ENCODE results near the gene NMUR1. TPM values are rescaled to one million over a fixed set of nuclear protein-coding genes. Genes with fewer than 3 reads are reported as not detected.

The NMUR1 gene
- total RNA-seq, 2 experiments from 2014 or later: 0.11 to 0.14 TPM

GRCh38 chr2:231488331-231488730, 41.9 kb downstream of the NMUR1 start:
- Histone ChIP-seq H3K27me3 (ENCODE audit: control insufficient read depth in 1 of 2, insufficient read depth in 2 of 2, low read length in 2 of 2) (no peaks in the 10 kb centered on the region), H3K4me3 (ENCODE audit: low read length) (no peak overlapping the region), H3K36me3 (ENCODE audit: insufficient read depth, low read length) (no peaks in the 10 kb centered on the region), H3K4me1 (ENCODE audit: insufficient read depth, low read length) (peaks cover 10% of the 10 kb centered on the region), H3K27ac (ENCODE audit: low read depth in 1 of 2, low read length in 2 of 2) (no peak overlapping the region), H3K9me3 (ENCODE audit: control insufficient read depth in 1 of 2, insufficient read depth in 1 of 2, low read length in 2 of 2) (no peaks in the 10 kb centered on the region)
- Mint-ChIP-seq H3K9me3 (no peaks in the 10 kb centered on the region), H3K27me3 (no peaks in the 10 kb centered on the region), H3K4me1 (ENCODE audit: low read depth) (peaks cover 6% of the 10 kb centered on the region), H3K4me3 (no peak overlapping the region), H3K27ac (no peak overlapping the region), H3K36me3 (ENCODE audit: low read depth) (no peaks in the 10 kb centered on the region)
- ATAC-seq (ENCODE audit: poor library complexity): no peak
- intact Hi-C loops (cut with DNase I, micrococcal nuclease): no loop called here
- no peak for DNase-seq
- CTCF ChIA-PET: no interaction called here
- no peak for TF ChIP-seq CTCF (IDR thresholded peaks at IDR 0.05)
- POLR2A ChIA-PET: no interaction called here

GRCh38 chr2:231486851-231487596, 43.2 kb downstream of the NMUR1 start:
- ATAC-seq (ENCODE audit: poor library complexity) (no peak), DNase-seq (no peak)
- Mint-ChIP-seq H3K27me3 (no peaks in the 10 kb centered on the region), H3K9me3 (no peaks in the 10 kb centered on the region), H3K4me3 (no peak overlapping the region), H3K4me1 (ENCODE audit: low read depth) (peaks cover 11% of the 10 kb centered on the region), H3K36me3 (ENCODE audit: low read depth) (no peaks in the 10 kb centered on the region), H3K27ac (no peak overlapping the region)
- TF ChIP-seq CTCF (IDR thresholded peaks at IDR 0.05): no peak
- Histone ChIP-seq H3K27me3 (ENCODE audit: control insufficient read depth in 1 of 2, insufficient read depth in 2 of 2, low read length in 2 of 2) (no peaks in the 10 kb centered on the region), H3K27ac (ENCODE audit: low read depth in 1 of 2, low read length in 2 of 2) (no peak overlapping the region), H3K4me1 (ENCODE audit: insufficient read depth, low read length) (peaks cover 21% of the 10 kb centered on the region), H3K36me3 (ENCODE audit: insufficient read depth, low read length) (no peaks in the 10 kb centered on the region), H3K4me3 (ENCODE audit: low read length) (no peak overlapping the region), H3K9me3 (ENCODE audit: control insufficient read depth in 1 of 2, insufficient read depth in 1 of 2, low read length in 2 of 2) (no peaks in the 10 kb centered on the region)
- ChIA-PET CTCF (no interaction called here), POLR2A (interaction anchor here (1.6 kb wide), 1 partner anchor 23 kb away, joined by 4 read pairs; the partner anchor contains the start of gene NCL)
- intact Hi-C loops (cut with DNase I, micrococcal nuclease): no loop called here

GRCh38 chr2:231483398-231484329, 46.6 kb downstream of the NMUR1 start:
- TF ChIP-seq CTCF (IDR thresholded peaks at IDR 0.05): no peak
- Histone ChIP-seq H3K4me1 (ENCODE audit: insufficient read depth, low read length) (peaks cover 21% of the 10 kb centered on the region), H3K27ac (ENCODE audit: low read depth in 1 of 2, low read length in 2 of 2) (peak overlapping the region; percentile 70 to 88), H3K4me3 (ENCODE audit: low read length) (peak overlapping the region; percentile 78), H3K27me3 (ENCODE audit: control insufficient read depth in 1 of 2, insufficient read depth in 2 of 2, low read length in 2 of 2) (no peaks in the 10 kb centered on the region), H3K36me3 (ENCODE audit: insufficient read depth, low read length) (no peaks in the 10 kb centered on the region), H3K9me3 (ENCODE audit: control insufficient read depth in 1 of 2, insufficient read depth in 1 of 2, low read length in 2 of 2) (no peaks in the 10 kb centered on the region)
- H3K36me3 Mint-ChIP-seq (ENCODE audit: low read depth): no peaks in the 10 kb centered on the region
- DNase-seq (peak in 13 of 14 experiments; percentile 6 to 73 (median 32)), ATAC-seq (ENCODE audit: poor library complexity) (peak; percentile 65)
- intact Hi-C loops (cut with DNase I, micrococcal nuclease): loop anchor here (2.0 to 5.0 kb wide), 4 partner anchors 19 to 119 kb away; partner anchors contain the start of gene NCL (in 2 of the 2)
- H3K4me3 Mint-ChIP-seq: peak overlapping the region; percentile 86
- no peaks in the 10 kb centered on the region for H3K27me3 Mint-ChIP-seq
- peaks cover 11% of the 10 kb centered on the region for H3K4me1 Mint-ChIP-seq (ENCODE audit: low read depth)
- no peaks in the 10 kb centered on the region for H3K9me3 Mint-ChIP-seq
- CTCF ChIA-PET: interaction anchor here (0.7 to 3.0 kb wide), 14 partner anchors 8 to 74 kb away, joined by 3 to 23 read pairs (median 5); partner anchors contain the start of gene NCL
- peak overlapping the region; percentile 87 for H3K27ac Mint-ChIP-seq
- POLR2A ChIA-PET: interaction anchor here (0.8 to 5.4 kb wide), 10 partner anchors 13 to 224 kb away, joined by 3 to 174 read pairs (median 4); partner anchors contain the start of gene NCL
